ENCODE data around the gene YRDC. TPM values are rescaled to one million over a fixed set of nuclear protein-coding genes. Genes with fewer than 3 reads are reported as not detected.

YRDC gene
- total and polyA plus RNA-seq, 7 donors = 3.4 to 36.0 (median 11.3) TPM

DNA sequence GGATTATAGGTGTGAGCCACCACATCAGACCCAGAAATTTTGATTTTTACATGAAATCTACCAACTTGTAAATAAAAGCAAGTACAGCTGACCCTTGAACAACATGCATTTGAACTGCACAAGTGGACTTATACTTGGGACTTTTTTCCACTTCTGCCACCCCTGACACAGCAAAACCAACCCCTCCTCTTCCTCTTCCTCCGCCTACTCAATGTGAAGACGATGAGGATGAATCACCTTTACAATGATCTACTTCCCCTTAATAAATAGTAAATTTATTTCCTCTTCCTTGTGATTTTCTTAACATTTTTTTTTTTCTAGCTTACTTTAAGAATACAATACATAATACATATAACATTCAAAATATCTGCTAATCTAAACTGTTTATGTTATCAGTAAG lies 17.5 kb upstream of the YRDC start:
- Histone ChIP-seq H3K4me1 (no peaks in the 10 kb centered on the region), H3K9me3 (no peaks in the 10 kb centered on the region), H3K27ac (no peak overlapping the region), H3K27me3 (ENCODE audit: insufficient read depth in 3 of 3, low read length in 2 of 3) (no peaks in the 10 kb centered on the region), H3K36me3 (ENCODE audit: insufficient read depth in 1 of 2, low read depth in 1 of 2) (peaks cover 8 to 87% of the 10 kb centered on the region in 2 donors), H3K4me3 (no peak overlapping the region)
- DNase-seq (no peak), ATAC-seq (no peak)
- no peak for TF ChIP-seq CTCF (IDR thresholded peaks at IDR 0.05)
- intact Hi-C loops (cut with DNase I) = no loop called here
- WGBS, 3 donors = 70 to 94% (median 72%) methylated on average over 2 of the region's 2 CpGs

GRCh38 chr1:37824001-37824400 lies 16.0 kb upstream of the YRDC start:
- no peaks in the 10 kb centered on the region for H3K9me3 ChIP-seq
- H3K36me3 ChIP-seq (ENCODE audit: insufficient read depth in 1 of 2, low read depth in 1 of 2) = peaks cover 8 to 86% of the 10 kb centered on the region in 2 donors
- H3K27me3 ChIP-seq (ENCODE audit: insufficient read depth in 3 of 3, low read length in 2 of 3) = no peaks in the 10 kb centered on the region
- ATAC-seq (no peak), DNase-seq (no peak)
- WGBS, 3 donors = 89 to 95% (median 89%) methylated on average over 2 of the region's 2 CpGs
- no peaks in the 10 kb centered on the region for H3K4me1 ChIP-seq
- intact Hi-C loops (cut with DNase I) = no loop called here
- TF ChIP-seq CTCF (IDR thresholded peaks at IDR 0.05) = no peak
- no peak overlapping the region for H3K27ac ChIP-seq
- no peak overlapping the region for H3K4me3 ChIP-seq

DNA sequence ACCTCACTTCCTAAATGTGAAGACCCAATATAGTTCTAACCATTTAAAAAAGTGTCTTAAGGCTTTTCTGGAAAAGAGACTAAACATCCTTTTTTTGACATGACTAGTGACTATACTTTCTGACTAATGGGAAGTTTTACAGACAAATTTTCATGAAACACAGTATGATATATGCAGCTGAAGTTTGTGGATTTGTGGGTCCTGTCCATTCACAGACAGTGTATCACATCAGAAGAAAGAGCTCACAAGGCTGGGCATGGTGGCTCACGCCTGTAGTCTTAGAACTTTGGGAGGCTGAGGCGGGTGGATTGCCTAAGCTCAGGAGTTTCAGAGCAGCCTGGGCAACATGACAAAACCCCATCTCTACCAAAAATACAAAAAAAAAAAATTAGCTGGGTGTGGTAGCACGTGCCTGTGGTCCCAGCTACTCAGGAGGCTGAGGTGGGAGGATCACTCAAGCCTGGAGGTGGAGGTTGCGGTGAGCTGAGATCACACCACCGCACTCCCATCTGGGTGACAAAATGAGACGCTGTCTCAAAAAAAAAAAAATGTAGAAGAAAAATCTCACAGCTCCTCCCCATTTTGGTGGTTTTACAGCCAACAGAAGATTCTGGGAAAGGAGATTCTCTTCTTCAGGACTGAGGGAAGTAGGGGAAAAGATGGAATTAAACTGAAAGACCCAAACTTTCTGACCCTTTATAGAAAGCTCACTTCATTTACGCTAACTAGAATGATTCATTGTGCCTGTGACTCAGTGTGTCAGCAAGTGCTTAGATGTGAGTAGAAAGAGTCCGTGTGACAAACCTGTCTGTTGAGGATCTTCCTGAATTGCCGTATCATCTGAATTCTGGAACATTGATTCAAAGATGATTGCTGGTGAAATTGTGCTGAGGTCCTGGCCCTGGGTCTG lies 15.2 kb upstream of the YRDC start:
- H3K4me3 ChIP-seq = no peak overlapping the region
- WGBS, 3 donors = 91 to 94% (median 93%) methylated on average over 9 of the region's 9 CpGs

DNA sequence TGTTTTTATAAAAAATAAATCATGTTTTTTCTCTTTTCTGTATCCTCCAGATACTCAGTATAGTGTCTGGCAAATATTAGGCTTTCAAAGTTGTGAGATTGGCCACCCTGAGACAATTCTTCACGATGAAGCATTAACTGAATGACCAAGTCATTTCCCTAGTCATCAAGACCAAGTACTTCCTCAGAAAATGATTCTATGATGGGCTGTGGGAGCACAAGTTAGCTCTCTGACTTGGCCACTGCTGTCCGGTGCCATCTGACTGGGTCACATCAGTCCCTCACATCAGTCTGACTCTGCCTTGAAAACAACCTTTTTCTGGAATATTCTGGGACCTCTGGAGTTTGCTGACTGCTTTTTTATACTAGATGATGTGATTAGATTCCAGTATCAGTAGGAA lies 13.5 kb upstream of the YRDC start:
- Histone ChIP-seq H3K4me1 (no peaks in the 10 kb centered on the region), H3K9me3 (no peaks in the 10 kb centered on the region), H3K4me3 (no peak overlapping the region), H3K27me3 (ENCODE audit: insufficient read depth in 3 of 3, low read length in 2 of 3) (no peaks in the 10 kb centered on the region), H3K27ac (no peak overlapping the region), H3K36me3 (ENCODE audit: insufficient read depth in 1 of 2, low read depth in 1 of 2) (peaks cover 8 to 90% of the 10 kb centered on the region in 2 donors)
- DNase-seq (no peak), ATAC-seq (no peak)
- WGBS, 3 donors = 83 to 96% (median 92%) methylated on average over 2 of the region's 2 CpGs
- no peak for TF ChIP-seq CTCF (IDR thresholded peaks at IDR 0.05)
- intact Hi-C loops (cut with DNase I) = no loop called here

More for the DNA sequence above, 15.2 kb upstream of the YRDC start:
- peaks cover 8 to 81% of the 10 kb centered on the region in 2 donors for H3K36me3 ChIP-seq (ENCODE audit: insufficient read depth in 1 of 2, low read depth in 1 of 2)
- no peak for TF ChIP-seq CTCF (IDR thresholded peaks at IDR 0.05)
- H3K27me3 ChIP-seq (ENCODE audit: insufficient read depth in 3 of 3, low read length in 2 of 3) = no peaks in the 10 kb centered on the region
- DNase-seq (no peak), ATAC-seq (no peak)
- H3K9me3 ChIP-seq = no peaks in the 10 kb centered on the region
- intact Hi-C loops (cut with DNase I) = no loop called here
- H3K4me1 ChIP-seq = no peaks in the 10 kb centered on the region
- H3K27ac ChIP-seq = no peak overlapping the region

All from psoas muscle (tissue), 8 donors.